ENCODE measurements around the gene LDLRAD3. TPM values are rescaled to one million over a fixed set of nuclear protein-coding genes. Genes with fewer than 3 reads are reported as not detected.

LDLRAD3 gene
- total RNA-seq, 1 experiment from 2014 or later, result 19.0 TPM

DNA sequence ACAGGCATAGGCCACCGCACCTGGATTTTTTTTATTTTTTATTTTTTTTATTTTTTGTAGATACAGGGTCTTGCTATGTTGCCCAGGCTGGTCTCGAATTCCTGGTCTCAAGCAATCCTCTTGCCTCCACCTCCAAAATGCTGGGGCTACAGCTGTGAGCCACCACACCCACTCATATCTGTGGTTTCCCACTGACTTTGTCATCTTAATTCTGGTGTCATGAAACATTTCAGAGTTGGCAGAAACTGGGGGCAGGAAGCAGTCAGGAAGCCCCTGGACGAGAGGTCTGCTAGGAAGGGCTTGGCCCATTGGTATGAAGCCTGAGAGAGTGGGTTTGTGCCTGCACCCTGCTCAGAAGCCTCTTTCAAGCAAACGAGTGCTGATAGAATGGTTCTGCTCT, 296.3 kb downstream of the LDLRAD3 start:
- Histone ChIP-seq H3K9ac (ENCODE audit: low read length) (no peak overlapping the region), H3K9me3 (ENCODE audit: control insufficient read depth in 1 of 2, insufficient read depth in 1 of 2, low read depth in 1 of 2, low read length in 2 of 2) (no peaks in the 10 kb centered on the region), H2AFZ (ENCODE audit: low read depth, low read length, poor library complexity, severe bottlenecking) (no peak overlapping the region), H3K79me2 (ENCODE audit: insufficient read depth, low read length) (no peaks in the 10 kb centered on the region), H3K36me3 (ENCODE audit: control insufficient read depth in 1 of 2, insufficient read depth in 2 of 2, low read length in 2 of 2) (no peaks in the 10 kb centered on the region), H3K27ac (ENCODE audit: low read depth, low read length) (no peak overlapping the region), H3K27me3 (ENCODE audit: insufficient read depth, low read length) (no peaks in the 10 kb centered on the region), H3K4me1 (ENCODE audit: control insufficient read depth in 1 of 2, insufficient read depth in 2 of 2, low read length in 2 of 2) (peaks cover 8 to 9% of the 10 kb centered on the region in 2 experiments), H3K9me2 (ENCODE audit: insufficient read depth) (no peaks in the 10 kb centered on the region), H4K20me1 (ENCODE audit: insufficient read depth) (no peaks in the 10 kb centered on the region), H3K4me2 (ENCODE audit: low read length) (no peak overlapping the region), H3K4me3 (replicated peaks in 1 of 2; ENCODE audit: low read depth in 1 of 2, low read length in 2 of 2) (no peak overlapping the region)
- intact Hi-C loops (cut with micrococcal nuclease), result no loop called here
- DNase-seq (ENCODE audit: low read depth, low spot score) (no peak), ATAC-seq (no peak)
- TF ChIP-seq, protein P1, sequence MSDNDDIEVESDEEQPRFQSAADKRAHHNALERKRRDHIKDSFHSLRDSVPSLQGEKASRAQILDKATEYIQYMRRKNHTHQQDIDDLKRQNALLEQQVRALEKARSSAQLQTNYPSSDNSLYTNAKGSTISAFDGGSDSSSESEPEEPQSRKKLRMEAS (IDR thresholded peaks at IDR 0.05), result no peak
- TF ChIP-seq SRF (IDR thresholded peaks at IDR 0.05; ENCODE audit: low read depth), result no peak
- TF ChIP-seq, protein P2, sequence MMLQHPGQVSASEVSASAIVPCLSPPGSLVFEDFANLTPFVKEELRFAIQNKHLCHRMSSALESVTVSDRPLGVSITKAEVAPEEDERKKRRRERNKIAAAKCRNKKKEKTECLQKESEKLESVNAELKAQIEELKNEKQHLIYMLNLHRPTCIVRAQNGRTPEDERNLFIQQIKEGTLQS (IDR thresholded peaks at IDR 0.05), result no peak
- TF ChIP-seq CBX3 (IDR thresholded peaks at IDR 0.05; ENCODE audit: low read depth), result no peak
- TF ChIP-seq RAD21 (IDR thresholded peaks at IDR 0.05; ENCODE audit: low read depth), result no peak
- BruUV-seq (replicated peaks), result no TSS peak
- ChIA-PET RAD21 (ENCODE audit: low non-redundant PET in 1 of 2, low total read pairs in 2 of 2, uncharacterized antibody in 2 of 2, unreplicated experiment in 2 of 2) (no interaction called here), POLR2A (no interaction called here), CTCF (no interaction called here)

DNA sequence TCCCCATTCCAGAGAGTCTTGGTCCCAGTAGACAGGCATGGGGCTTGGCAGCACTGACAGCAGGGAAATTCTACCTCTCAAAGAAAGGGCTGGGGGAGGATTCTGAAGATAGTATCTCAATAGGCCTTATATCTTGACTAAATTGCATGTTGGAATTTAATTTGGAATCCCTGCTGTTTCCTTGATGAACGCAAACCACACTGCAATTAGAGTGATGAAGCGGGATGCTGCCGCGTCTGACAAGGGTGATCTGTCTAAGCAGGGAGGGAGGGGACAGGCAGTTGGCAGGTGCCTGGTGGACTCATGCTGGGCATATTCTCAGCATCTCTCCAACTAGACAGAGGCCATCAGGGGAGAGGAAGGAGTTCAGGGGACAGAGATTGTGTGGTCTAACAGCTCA, 296.9 kb downstream of the LDLRAD3 start:
- H3K4me3 ChIP-seq (replicated peaks in 1 of 2; ENCODE audit: low read depth in 1 of 2, low read length in 2 of 2), result no peak overlapping the region
- ChIA-PET RAD21 (ENCODE audit: low non-redundant PET in 1 of 2, low total read pairs in 2 of 2, uncharacterized antibody in 2 of 2, unreplicated experiment in 2 of 2) (no interaction called here), CTCF (no interaction called here), POLR2A (no interaction called here)
- H3K4me2 ChIP-seq (ENCODE audit: low read length), result no peak overlapping the region
- no peak overlapping the region for H3K27ac ChIP-seq (ENCODE audit: low read depth, low read length)
- ATAC-seq (no peak), DNase-seq (ENCODE audit: low read depth, low spot score) (no peak)
- no TSS peak for BruUV-seq (replicated peaks)
- no peaks in the 10 kb centered on the region for H3K79me2 ChIP-seq (ENCODE audit: insufficient read depth, low read length)
- peaks cover 3 to 4% of the 10 kb centered on the region in 2 experiments for H3K4me1 ChIP-seq (ENCODE audit: control insufficient read depth in 1 of 2, insufficient read depth in 2 of 2, low read length in 2 of 2)
- no peak overlapping the region for H3K9ac ChIP-seq (ENCODE audit: low read length)
- H4K20me1 ChIP-seq (ENCODE audit: insufficient read depth), result no peaks in the 10 kb centered on the region
- H2AFZ ChIP-seq (ENCODE audit: low read depth, low read length, poor library complexity, severe bottlenecking), result no peak overlapping the region
- no peaks in the 10 kb centered on the region for H3K9me3 ChIP-seq (ENCODE audit: control insufficient read depth in 1 of 2, insufficient read depth in 1 of 2, low read depth in 1 of 2, low read length in 2 of 2)
- intact Hi-C loops (cut with micrococcal nuclease), result no loop called here
- no peaks in the 10 kb centered on the region for H3K27me3 ChIP-seq (ENCODE audit: insufficient read depth, low read length)
- H3K9me2 ChIP-seq (ENCODE audit: insufficient read depth), result no peaks in the 10 kb centered on the region
- no peaks in the 10 kb centered on the region for H3K36me3 ChIP-seq (ENCODE audit: control insufficient read depth in 1 of 2, insufficient read depth in 2 of 2, low read length in 2 of 2)
- TF ChIP-seq ELF1 (IDR thresholded peaks at IDR 0.05; ENCODE audit: borderline replicate concordance, low read depth), result no peak
- no peak for TF ChIP-seq EZH2phosphoT487 (IDR thresholded peaks at IDR 0.05; ENCODE audit: borderline replicate concordance)
- TF ChIP-seq SRF (IDR thresholded peaks at IDR 0.05; ENCODE audit: low read depth), result no peak
- no peak for TF ChIP-seq EGR1 (IDR thresholded peaks at IDR 0.05; ENCODE audit: low read depth)
- TF ChIP-seq ZFX (IDR thresholded peaks at IDR 0.05), result no peak
- TF ChIP-seq JUND (IDR thresholded peaks at IDR 0.05), result no peak
- TF ChIP-seq, protein P3, sequence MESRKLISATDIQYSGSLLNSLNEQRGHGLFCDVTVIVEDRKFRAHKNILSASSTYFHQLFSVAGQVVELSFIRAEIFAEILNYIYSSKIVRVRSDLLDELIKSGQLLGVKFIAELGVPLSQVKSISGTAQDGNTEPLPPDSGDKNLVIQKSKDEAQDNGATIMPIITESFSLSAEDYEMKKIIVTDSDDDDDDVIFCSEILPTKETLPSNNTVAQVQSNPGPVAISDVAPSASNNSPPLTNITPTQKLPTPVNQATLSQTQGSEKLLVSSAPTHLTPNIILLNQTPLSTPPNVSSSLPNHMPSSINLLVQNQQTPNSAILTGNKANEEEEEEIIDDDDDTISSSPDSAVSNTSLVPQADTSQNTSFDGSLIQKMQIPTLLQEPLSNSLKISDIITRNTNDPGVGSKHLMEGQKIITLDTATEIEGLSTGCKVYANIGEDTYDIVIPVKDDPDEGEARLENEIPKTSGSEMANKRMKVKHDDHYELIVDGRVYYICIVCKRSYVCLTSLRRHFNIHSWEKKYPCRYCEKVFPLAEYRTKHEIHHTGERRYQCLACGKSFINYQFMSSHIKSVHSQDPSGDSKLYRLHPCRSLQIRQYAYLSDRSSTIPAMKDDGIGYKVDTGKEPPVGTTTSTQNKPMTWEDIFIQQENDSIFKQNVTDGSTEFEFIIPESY (IDR thresholded peaks at IDR 0.05; ENCODE audit: extremely low read depth, insufficient replicate concordance, low read length), result no peak
- no peak for TF ChIP-seq SP1 (IDR thresholded peaks at IDR 0.05; ENCODE audit: low read depth)
- TF ChIP-seq FOSL1 (IDR thresholded peaks at IDR 0.05; ENCODE audit: low read depth), result no peak
- TF ChIP-seq CBX3 (IDR thresholded peaks at IDR 0.05; ENCODE audit: low read depth), result no peak
- no peak for TF ChIP-seq SIN3A (IDR thresholded peaks at IDR 0.05; ENCODE audit: low read depth)
- TF ChIP-seq YY1 (IDR thresholded peaks at IDR 0.05; ENCODE audit: extremely low read depth, insufficient replicate concordance, low read depth, low read length), result no peak
- TF ChIP-seq POLR2AphosphoS5 (IDR thresholded peaks at IDR 0.05; ENCODE audit: low read depth, low read length), result no peak
- TF ChIP-seq TCF7L2 (IDR thresholded peaks at IDR 0.05; ENCODE audit: borderline replicate concordance, extremely low read depth, insufficient read depth, insufficient read length), result no peak
- no peak for TF ChIP-seq RAD21 (IDR thresholded peaks at IDR 0.05; ENCODE audit: low read depth)
- TF ChIP-seq, protein P1 (IDR thresholded peaks at IDR 0.05), result no peak
- TF ChIP-seq, protein P4, sequence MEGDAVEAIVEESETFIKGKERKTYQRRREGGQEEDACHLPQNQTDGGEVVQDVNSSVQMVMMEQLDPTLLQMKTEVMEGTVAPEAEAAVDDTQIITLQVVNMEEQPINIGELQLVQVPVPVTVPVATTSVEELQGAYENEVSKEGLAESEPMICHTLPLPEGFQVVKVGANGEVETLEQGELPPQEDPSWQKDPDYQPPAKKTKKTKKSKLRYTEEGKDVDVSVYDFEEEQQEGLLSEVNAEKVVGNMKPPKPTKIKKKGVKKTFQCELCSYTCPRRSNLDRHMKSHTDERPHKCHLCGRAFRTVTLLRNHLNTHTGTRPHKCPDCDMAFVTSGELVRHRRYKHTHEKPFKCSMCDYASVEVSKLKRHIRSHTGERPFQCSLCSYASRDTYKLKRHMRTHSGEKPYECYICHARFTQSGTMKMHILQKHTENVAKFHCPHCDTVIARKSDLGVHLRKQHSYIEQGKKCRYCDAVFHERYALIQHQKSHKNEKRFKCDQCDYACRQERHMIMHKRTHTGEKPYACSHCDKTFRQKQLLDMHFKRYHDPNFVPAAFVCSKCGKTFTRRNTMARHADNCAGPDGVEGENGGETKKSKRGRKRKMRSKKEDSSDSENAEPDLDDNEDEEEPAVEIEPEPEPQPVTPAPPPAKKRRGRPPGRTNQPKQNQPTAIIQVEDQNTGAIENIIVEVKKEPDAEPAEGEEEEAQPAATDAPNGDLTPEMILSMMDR (IDR thresholded peaks at IDR 0.05 in 2 of 3, conservative IDR thresholded peaks at IDR 0.05 in 1 of 3; ENCODE audit: borderline replicate concordance in 1 of 3, insufficient read depth in 1 of 3, low read depth in 2 of 3, low read length in 2 of 3), result no peak
